K562 (cell line): ENCODE data around the gene CDCA3.

ENCODE experiments used
- POLR2A ChIP-seq: fragments of 450-650 bp; conservative IDR thresholded peaks from 2 replicates; pipeline ENCODE4 v1.6.1; 2016
- TCF7 ChIP-seq: sonication (generic); IDR thresholded peaks from 2 replicates; pipeline ENCODE4 v1.6.1; 2016; ENCODE audit warnings: antibody characterized with exemption, borderline replicate concordance
- YY1 ChIP-seq, 3 experiments: IDR thresholded peaks; 2 replicates each; pipeline ENCODE4 v1.6.1; 2011; ENCODE audit warnings: low read length in 2 of 3, mild to moderate bottlenecking in 2 of 3, moderate library complexity in 2 of 3, borderline replicate concordance in 1 of 3, control low read depth in 1 of 3, low read depth in 1 of 3; ENCODE audit not compliant: insufficient read depth in 3 of 3, insufficient replicate concordance in 2 of 3, control insufficient read depth in 1 of 3, insufficient read length in 1 of 3; ENCODE audit errors: extremely low read depth in 1 of 3
- TF ChIP-seq, protein P1 (sequence below), 3 experiments: IDR thresholded peaks in 2 of 3; conservative IDR thresholded peaks in 1 of 3; 2 replicates each; pipeline ENCODE4 v1.5.1; 2011 to 2012; ENCODE audit warnings: low read length in 3 of 3, mild to moderate bottlenecking in 3 of 3, control low read depth in 2 of 3, improper control_type of control experiment in 1 of 3, inconsistent platforms in 1 of 3, low read depth in 1 of 3, mixed read lengths in 1 of 3, moderate library complexity in 1 of 3; ENCODE audit not compliant: insufficient read depth in 2 of 3

DNA sequence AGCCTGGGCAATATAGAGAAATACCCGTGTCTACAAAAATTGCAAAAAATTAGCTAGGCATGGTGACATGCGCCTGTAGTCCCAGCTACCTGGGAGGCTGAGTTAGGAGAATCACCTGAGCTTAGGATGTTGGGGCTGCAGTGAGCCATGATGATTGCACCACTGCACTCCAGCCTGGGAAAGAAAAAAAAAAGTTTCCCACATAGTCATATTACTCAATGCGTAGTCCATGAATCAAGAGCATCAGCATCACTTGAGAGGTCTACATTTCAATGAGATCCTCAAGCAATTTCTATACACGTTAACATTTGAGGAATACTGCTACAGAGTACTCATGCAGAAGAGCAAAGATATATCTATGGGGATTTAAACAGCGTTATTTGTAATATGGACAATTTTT is 48.3 kb upstream of the CDCA3 start:
- TF ChIP-seq, protein P1, sequence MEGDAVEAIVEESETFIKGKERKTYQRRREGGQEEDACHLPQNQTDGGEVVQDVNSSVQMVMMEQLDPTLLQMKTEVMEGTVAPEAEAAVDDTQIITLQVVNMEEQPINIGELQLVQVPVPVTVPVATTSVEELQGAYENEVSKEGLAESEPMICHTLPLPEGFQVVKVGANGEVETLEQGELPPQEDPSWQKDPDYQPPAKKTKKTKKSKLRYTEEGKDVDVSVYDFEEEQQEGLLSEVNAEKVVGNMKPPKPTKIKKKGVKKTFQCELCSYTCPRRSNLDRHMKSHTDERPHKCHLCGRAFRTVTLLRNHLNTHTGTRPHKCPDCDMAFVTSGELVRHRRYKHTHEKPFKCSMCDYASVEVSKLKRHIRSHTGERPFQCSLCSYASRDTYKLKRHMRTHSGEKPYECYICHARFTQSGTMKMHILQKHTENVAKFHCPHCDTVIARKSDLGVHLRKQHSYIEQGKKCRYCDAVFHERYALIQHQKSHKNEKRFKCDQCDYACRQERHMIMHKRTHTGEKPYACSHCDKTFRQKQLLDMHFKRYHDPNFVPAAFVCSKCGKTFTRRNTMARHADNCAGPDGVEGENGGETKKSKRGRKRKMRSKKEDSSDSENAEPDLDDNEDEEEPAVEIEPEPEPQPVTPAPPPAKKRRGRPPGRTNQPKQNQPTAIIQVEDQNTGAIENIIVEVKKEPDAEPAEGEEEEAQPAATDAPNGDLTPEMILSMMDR (IDR thresholded peaks at IDR 0.05 in 2 of 3, conservative IDR thresholded peaks at IDR 0.05 in 1 of 3; ENCODE audit: insufficient read depth in 2 of 3, low read depth in 1 of 3, low read length in 3 of 3) = no peak
- TF ChIP-seq POLR2A (no peak), TCF7 (no peak), YY1 (IDR thresholded peaks at IDR 0.05; ENCODE audit: borderline replicate concordance in 1 of 3, control insufficient read depth in 1 of 3, extremely low read depth in 1 of 3, insufficient read depth in 3 of 3, insufficient read length in 1 of 3, insufficient replicate concordance in 2 of 3, low read depth in 1 of 3, low read length in 2 of 3) (no peak)
